ENCODE results near the gene C16orf54. TPM values are rescaled to one million over a fixed set of nuclear protein-coding genes. Genes with fewer than 3 reads are reported as not detected.

C16orf54 gene
- total and polyA plus RNA-seq, 2 donors (not counting 3 experiments of a cell fraction or from before 2014, with no cell fraction given) = not detected

DNA sequence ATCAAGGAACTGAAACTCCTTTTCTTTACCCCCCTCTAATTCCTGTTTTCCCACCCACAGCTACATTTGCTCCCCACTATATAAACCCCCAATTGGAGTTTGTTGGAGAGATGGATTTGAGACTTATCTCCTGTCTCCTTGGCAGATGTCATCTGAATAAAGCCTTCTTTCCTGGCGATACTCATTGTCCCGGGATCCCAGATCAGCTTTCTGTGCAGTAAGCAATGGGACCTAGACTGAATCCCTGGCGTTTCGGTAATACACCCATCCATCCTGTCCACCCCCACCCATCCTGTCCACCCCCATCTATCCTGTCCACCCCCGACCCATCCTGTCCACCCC, 44.6 kb downstream of the C16orf54 start:
- no peak for FAIRE-seq
- POLR2A ChIA-PET = no interaction called here
- H3K79me2 ChIP-seq (ENCODE audit: control insufficient read depth, insufficient read depth, low read length) = no peaks in the 10 kb centered on the region
- DNase-seq (ENCODE audit: low read depth, low spot score) = no peak
- intact Hi-C loops (cut with micrococcal nuclease) = loop anchor here (2.0 to 5.0 kb wide), 2 partner anchors 90 to 106 kb away; partner anchors contain the start of genes KIF22 and MAZ
- H3K4me1 ChIP-seq (ENCODE audit: control insufficient read depth, extremely low read depth, insufficient read depth, low read length) = peaks cover 5% of the 10 kb centered on the region
- no peaks in the 10 kb centered on the region for H4K20me1 ChIP-seq (replicated peaks; ENCODE audit: control insufficient read depth, extremely low read depth, insufficient read depth, low read length)
- H3K4me3 ChIP-seq (replicated peaks in 1 of 3; ENCODE audit: insufficient read depth in 1 of 3, low read depth in 1 of 3, low read length in 3 of 3) = no peak overlapping the region
- no peak overlapping the region for H3K9ac ChIP-seq (replicated peaks; ENCODE audit: extremely low read depth, insufficient read depth, low read length)
- dilution Hi-C loops (cut with MboI; ENCODE audit: extremely low pct_ligation_motif_present, low sequenced_read_pairs) = no loop called here
- no peak overlapping the region for H3K4me2 ChIP-seq (ENCODE audit: insufficient read depth, low read length)
- no TSS peak for BruUV-seq (replicated peaks)
- TF ChIP-seq FOS (IDR thresholded peaks at IDR 0.05; ENCODE audit: borderline replicate concordance, insufficient read depth, low read length) = no peak
- no peak for TF ChIP-seq GATA2 (IDR thresholded peaks at IDR 0.05; ENCODE audit: insufficient read depth, insufficient read length, low read depth, low read length)
- TF ChIP-seq POLR2A (IDR thresholded peaks at IDR 0.05; ENCODE audit: low read depth, low read length) = no peak
- TF ChIP-seq, protein P1, sequence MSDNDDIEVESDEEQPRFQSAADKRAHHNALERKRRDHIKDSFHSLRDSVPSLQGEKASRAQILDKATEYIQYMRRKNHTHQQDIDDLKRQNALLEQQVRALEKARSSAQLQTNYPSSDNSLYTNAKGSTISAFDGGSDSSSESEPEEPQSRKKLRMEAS (IDR thresholded peaks at IDR 0.05; ENCODE audit: insufficient read depth, insufficient read length) = no peak
- TF ChIP-seq, protein P2, sequence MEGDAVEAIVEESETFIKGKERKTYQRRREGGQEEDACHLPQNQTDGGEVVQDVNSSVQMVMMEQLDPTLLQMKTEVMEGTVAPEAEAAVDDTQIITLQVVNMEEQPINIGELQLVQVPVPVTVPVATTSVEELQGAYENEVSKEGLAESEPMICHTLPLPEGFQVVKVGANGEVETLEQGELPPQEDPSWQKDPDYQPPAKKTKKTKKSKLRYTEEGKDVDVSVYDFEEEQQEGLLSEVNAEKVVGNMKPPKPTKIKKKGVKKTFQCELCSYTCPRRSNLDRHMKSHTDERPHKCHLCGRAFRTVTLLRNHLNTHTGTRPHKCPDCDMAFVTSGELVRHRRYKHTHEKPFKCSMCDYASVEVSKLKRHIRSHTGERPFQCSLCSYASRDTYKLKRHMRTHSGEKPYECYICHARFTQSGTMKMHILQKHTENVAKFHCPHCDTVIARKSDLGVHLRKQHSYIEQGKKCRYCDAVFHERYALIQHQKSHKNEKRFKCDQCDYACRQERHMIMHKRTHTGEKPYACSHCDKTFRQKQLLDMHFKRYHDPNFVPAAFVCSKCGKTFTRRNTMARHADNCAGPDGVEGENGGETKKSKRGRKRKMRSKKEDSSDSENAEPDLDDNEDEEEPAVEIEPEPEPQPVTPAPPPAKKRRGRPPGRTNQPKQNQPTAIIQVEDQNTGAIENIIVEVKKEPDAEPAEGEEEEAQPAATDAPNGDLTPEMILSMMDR (IDR thresholded peaks at IDR 0.05; ENCODE audit: extremely low read depth in 1 of 2, insufficient read depth in 1 of 2, low read depth in 1 of 2, low read length in 2 of 2) = no peak
- TF ChIP-seq JUN (IDR thresholded peaks at IDR 0.05; ENCODE audit: borderline replicate concordance, insufficient read depth, insufficient read length, low read depth) = no peak
- no peak for TF ChIP-seq POLR2AphosphoS5 (IDR thresholded peaks at IDR 0.05; ENCODE audit: insufficient read depth, low read depth, low read length)
- no peak for TF ChIP-seq MYC (IDR thresholded peaks at IDR 0.05; ENCODE audit: low read depth, low read length)
- no peak for TF ChIP-seq EZH2 (IDR thresholded peaks at IDR 0.05; ENCODE audit: borderline replicate concordance, low read depth, low read length, severe bottlenecking)
- no peaks in the 10 kb centered on the region for H3K9me1 ChIP-seq (replicated peaks; ENCODE audit: control insufficient read depth, extremely low read depth, insufficient read depth, low read length)
- no peaks in the 10 kb centered on the region for H3K36me3 ChIP-seq (ENCODE audit: control insufficient read depth in 2 of 2, extremely low read depth in 1 of 2, insufficient read depth in 2 of 2, low read length in 2 of 2)
- no peak overlapping the region for H2AFZ ChIP-seq (ENCODE audit: low read depth, low read length)
- CTCF ChIA-PET = interaction anchor here (0.7 to 5.3 kb wide), 21 partner anchors 9 to 354 kb away, joined by 3 to 92 read pairs (median 10); partner anchors contain the start of genes KIF22, PAGR1, PRRT2 and TLCD3B
- H3K9me3 ChIP-seq (replicated peaks; ENCODE audit: control insufficient read depth, insufficient read depth, low read length) = no peaks in the 10 kb centered on the region
- no peak overlapping the region for H3K27ac ChIP-seq (ENCODE audit: insufficient read depth, low read depth, low read length)
- H3K27me3 ChIP-seq (ENCODE audit: control insufficient read depth in 2 of 2, insufficient read depth in 2 of 2, low read length in 2 of 2) = peaks cover 0 to 1% of the 10 kb centered on the region in 2 experiments
